ENCODE data around the gene GPR35. TPM values are rescaled to one million over a fixed set of nuclear protein-coding genes. Genes with fewer than 3 reads are reported as not detected.

Gene GPR35
- total RNA-seq, 1 donor from 2014 or later: 1.6 TPM

DNA sequence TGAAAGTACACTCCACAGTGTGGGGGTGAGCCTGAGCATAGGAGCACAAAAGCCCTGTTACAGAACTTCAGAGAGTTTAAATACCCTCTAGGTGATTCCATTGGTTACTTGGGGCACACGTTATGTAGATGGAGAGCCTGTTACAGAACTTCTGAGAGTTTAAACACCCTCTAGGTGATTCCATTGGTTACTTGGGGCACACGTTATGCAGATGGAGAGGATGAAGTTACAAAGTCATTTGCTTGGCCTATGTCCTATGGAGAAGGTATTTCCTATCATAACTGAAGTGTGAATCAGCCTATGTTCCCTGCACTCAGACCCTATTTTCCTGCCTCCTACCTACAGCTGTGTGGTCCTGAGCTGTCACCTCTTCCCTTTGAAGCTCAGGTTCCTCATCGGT lies 42.5 kb upstream of the GPR35 start:
- POLR2A ChIA-PET: interaction anchor here (0.7 to 1.0 kb wide), 2 partner anchors 18 to 22 kb away, joined by 3 read pairs; no protein-coding TSS in a partner anchor
- no peak overlapping the region for H3K27ac Mint-ChIP-seq

DNA sequence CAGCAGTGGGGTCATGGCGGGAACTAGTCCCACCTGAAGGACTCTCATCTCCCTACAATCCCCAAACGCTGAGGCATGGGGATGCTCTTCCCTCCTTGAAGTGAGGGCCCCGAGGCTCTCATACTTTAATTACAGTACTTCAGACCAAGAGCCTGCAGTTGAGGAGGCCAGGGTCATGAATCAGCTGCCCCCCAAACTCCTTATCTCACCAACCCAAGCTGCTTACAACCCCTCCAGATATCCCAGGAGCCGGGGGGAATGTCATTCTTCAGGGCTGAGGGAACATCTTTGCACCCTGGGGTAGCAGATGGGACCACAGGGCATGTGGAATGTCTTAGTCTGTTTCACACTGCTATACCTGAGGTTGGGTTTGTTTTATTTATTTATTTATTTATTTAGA lies 41.5 kb upstream of the GPR35 start:
- ATAC-seq (ENCODE audit: low read depth) (no peak), DNase-seq (no peak)
- ChIA-PET POLR2A (interaction anchor here (6.3 kb wide), 1 partner anchor 18 kb away, joined by 536 read pairs; the partner anchor contains the start of genes DUSP28 and RNPEPL1), CTCF (interaction anchor here (4.1 kb wide), 1 partner anchor 17 kb away, joined by 52 read pairs; no protein-coding TSS in a partner anchor)
- Mint-ChIP-seq H3K36me3 (ENCODE audit: low read depth) (peaks cover 36% of the 10 kb centered on the region), H3K27me3 (no peaks in the 10 kb centered on the region), H3K4me1 (peaks cover 72% of the 10 kb centered on the region), H3K27ac (no peak overlapping the region), H3K9me3 (no peaks in the 10 kb centered on the region), H3K4me3 (no peak overlapping the region)
- TF ChIP-seq, protein P1, sequence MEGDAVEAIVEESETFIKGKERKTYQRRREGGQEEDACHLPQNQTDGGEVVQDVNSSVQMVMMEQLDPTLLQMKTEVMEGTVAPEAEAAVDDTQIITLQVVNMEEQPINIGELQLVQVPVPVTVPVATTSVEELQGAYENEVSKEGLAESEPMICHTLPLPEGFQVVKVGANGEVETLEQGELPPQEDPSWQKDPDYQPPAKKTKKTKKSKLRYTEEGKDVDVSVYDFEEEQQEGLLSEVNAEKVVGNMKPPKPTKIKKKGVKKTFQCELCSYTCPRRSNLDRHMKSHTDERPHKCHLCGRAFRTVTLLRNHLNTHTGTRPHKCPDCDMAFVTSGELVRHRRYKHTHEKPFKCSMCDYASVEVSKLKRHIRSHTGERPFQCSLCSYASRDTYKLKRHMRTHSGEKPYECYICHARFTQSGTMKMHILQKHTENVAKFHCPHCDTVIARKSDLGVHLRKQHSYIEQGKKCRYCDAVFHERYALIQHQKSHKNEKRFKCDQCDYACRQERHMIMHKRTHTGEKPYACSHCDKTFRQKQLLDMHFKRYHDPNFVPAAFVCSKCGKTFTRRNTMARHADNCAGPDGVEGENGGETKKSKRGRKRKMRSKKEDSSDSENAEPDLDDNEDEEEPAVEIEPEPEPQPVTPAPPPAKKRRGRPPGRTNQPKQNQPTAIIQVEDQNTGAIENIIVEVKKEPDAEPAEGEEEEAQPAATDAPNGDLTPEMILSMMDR (IDR thresholded peaks at IDR 0.05): no peak
- intact Hi-C loops (cut with micrococcal nuclease): no loop called here

More for the DNA sequence above, 42.5 kb upstream of the GPR35 start:
- peaks cover 39% of the 10 kb centered on the region for H3K36me3 Mint-ChIP-seq (ENCODE audit: low read depth)
- TF ChIP-seq, protein P1 (IDR thresholded peaks at IDR 0.05): no peak
- intact Hi-C loops (cut with micrococcal nuclease): no loop called here
- peaks cover 62% of the 10 kb centered on the region for H3K4me1 Mint-ChIP-seq
- DNase-seq (no peak), ATAC-seq (ENCODE audit: low read depth) (no peak)
- H3K27me3 Mint-ChIP-seq: no peaks in the 10 kb centered on the region
- no peaks in the 10 kb centered on the region for H3K9me3 Mint-ChIP-seq
- no peak overlapping the region for H3K4me3 Mint-ChIP-seq
- CTCF ChIA-PET: no interaction called here

DNA sequence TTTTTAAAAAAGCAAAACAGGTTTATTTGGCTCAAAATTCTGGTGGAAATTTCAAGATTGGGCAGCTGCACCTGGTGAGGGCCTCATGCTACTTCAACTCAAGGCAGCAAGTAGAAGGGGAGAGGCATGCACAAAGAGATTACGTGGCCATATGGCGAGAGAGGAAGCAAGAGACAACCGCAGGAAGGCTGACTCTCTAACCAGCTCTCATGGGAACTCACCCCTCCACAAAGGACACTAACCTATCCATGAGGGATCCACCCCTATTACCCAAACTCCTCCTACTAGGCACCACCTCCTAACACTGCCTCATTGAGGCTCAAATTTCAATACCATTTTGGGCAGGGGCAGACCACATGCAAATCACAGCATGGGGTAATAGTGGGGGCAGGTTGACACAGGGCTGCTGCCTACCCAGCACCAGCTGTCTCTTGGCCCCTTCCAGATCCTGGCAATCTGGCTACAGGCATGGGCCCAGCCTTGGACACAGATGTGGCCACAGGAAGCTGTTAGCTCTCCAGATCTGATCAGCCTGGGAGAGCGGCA lies 40.7 kb upstream of the GPR35 start:
- Mint-ChIP-seq H3K9me3 (no peaks in the 10 kb centered on the region), H3K36me3 (ENCODE audit: low read depth) (peaks cover 41% of the 10 kb centered on the region), H3K4me3 (peak overlapping the region; percentile 95), H3K27me3 (no peaks in the 10 kb centered on the region), H3K4me1 (peaks cover 69% of the 10 kb centered on the region), H3K27ac (peak overlapping the region; percentile 96)
- DNase-seq (peak; percentile 38), ATAC-seq (ENCODE audit: low read depth) (peak; percentile 51)
- TF ChIP-seq, protein P1 (IDR thresholded peaks at IDR 0.05): no peak
- POLR2A ChIA-PET: interaction anchor here (0.6 to 6.3 kb wide), 7 partner anchors 10 to 731 kb away, joined by 3 to 536 read pairs (median 4); partner anchors contain the start of genes DUSP28, HDLBP, RNPEPL1 and SEPTIN2
- CTCF ChIA-PET: interaction anchor here (2.1 to 4.1 kb wide), 2 partner anchors 15 to 18 kb away, joined by 15 to 52 read pairs; partner anchors contain the start of gene RNPEPL1
- intact Hi-C loops (cut with micrococcal nuclease): no loop called here

DNA sequence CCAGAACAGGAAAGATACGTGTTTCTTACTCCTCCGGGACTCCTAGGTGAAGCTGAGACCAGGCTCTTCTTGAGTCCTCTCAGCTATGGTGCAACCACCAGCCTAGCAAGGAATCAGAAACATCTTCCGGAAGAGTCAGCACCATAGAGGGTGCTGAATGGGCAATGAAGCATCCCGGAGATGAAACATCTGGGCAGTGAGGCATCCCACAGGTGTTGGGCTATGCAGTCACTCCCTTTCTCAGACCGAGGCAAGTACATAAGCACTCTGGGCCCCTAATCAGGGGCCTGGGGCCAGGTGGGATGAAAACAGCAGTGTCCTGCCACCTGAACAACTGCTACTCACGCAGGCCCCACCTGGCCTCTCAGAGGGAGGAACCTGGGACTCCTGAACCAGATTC lies 40.2 kb upstream of the GPR35 start:
- DNase-seq (no peak), ATAC-seq (ENCODE audit: low read depth) (peak; percentile 32)
- Mint-ChIP-seq H3K4me1 (peaks cover 63% of the 10 kb centered on the region), H3K27me3 (no peaks in the 10 kb centered on the region), H3K36me3 (ENCODE audit: low read depth) (peaks cover 42% of the 10 kb centered on the region), H3K27ac (peak overlapping the region; percentile 96), H3K4me3 (peak overlapping the region; percentile 95), H3K9me3 (no peaks in the 10 kb centered on the region)
- POLR2A ChIA-PET: interaction anchor here (0.6 to 6.3 kb wide), 9 partner anchors 10 to 730 kb away, joined by 3 to 536 read pairs (median 4); partner anchors contain the start of genes DUSP28, HDLBP, RNPEPL1 and SEPTIN2
- TF ChIP-seq, protein P1 (IDR thresholded peaks at IDR 0.05): no peak
- CTCF ChIA-PET: interaction anchor here (2.1 to 4.1 kb wide), 3 partner anchors 16 to 71 kb away, joined by 11 to 52 read pairs (median 15); partner anchors contain the start of gene RNPEPL1
- intact Hi-C loops (cut with micrococcal nuclease): no loop called here

DNA sequence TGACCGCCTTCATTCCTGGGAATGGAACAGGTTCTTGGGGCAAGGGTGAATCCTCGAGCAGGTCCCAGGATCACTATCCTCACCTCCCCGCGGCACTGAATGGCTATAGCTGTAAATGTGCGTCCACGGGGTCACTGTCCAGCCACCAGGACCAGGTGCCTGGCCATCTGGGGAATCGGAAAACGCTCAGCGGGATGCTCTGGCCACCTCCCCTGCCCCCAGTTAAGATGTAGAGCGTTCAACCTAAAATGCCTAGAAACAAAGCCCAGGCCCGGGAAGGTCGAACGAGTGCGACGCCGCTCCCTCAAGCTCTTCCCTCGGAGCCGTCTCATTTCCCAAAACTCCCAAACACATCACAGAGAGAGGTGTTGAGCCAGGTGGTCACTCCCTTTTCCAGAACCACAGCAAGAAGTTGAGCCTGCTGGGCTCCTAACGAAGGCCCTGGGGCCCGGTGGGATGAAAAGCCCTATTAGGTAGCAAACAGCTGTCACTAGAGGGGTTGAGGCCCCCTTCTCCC lies 39.5 kb upstream of the GPR35 start:
- H3K27me3 Mint-ChIP-seq: no peaks in the 10 kb centered on the region
- TF ChIP-seq, protein P1 (IDR thresholded peaks at IDR 0.05): no peak
- peak overlapping the region; percentile 96 for H3K27ac Mint-ChIP-seq
- intact Hi-C loops (cut with micrococcal nuclease): loop anchor here (1.0 to 2.0 kb wide), 5 partner anchors 20 to 247 kb away; partner anchors contain the start of gene GPC1
- CTCF ChIA-PET: interaction anchor here (1.3 to 4.1 kb wide), 4 partner anchors 17 to 72 kb away, joined by 3 to 52 read pairs (median 13); partner anchors contain the start of gene RNPEPL1
- H3K9me3 Mint-ChIP-seq: no peaks in the 10 kb centered on the region
- POLR2A ChIA-PET: interaction anchor here (0.8 to 6.3 kb wide), 13 partner anchors 8 to 1185 kb away, joined by 3 to 536 read pairs (median 4); partner anchors contain the start of genes ANKMY1, DUSP28, HDAC4 and HDLBP
- H3K36me3 Mint-ChIP-seq (ENCODE audit: low read depth): peaks cover 41% of the 10 kb centered on the region
- ATAC-seq (ENCODE audit: low read depth) (no peak), DNase-seq (no peak)
- H3K4me3 Mint-ChIP-seq: peak overlapping the region; percentile 95
- H3K4me1 Mint-ChIP-seq: peaks cover 58% of the 10 kb centered on the region
